GM21381 (cell line): ENCODE data around the gene ONECUT2.
"Not testable (repeated sequence)": the region's sequence is repeated elsewhere in the genome, so short reads cannot be mapped to it uniquely, and the experiment has no call there.

Experiments
- ATAC-seq: cut with Tn5 transposase; IDR thresholded peaks from one replicate; pipeline ENCODE4 v1.9.1; 2021; ENCODE audit warnings: mild to moderate bottlenecking, moderate library complexity; ENCODE audit not compliant: unreplicated experiment

ONECUT2 gene

GRCh38 chr18:57445488-57446319 is 10.5 kb downstream of the ONECUT2 start:
- ATAC-seq, result no peak

- ATAC-seq, result no peak
Measured at GRCh38 chr18:57446322-57446721, 11.1 kb downstream of the ONECUT2 start.

- ATAC-seq, result no peak
Measured at GRCh38 chr18:57447154-57447621, 12.0 kb downstream of the ONECUT2 start.

- ATAC-seq, result no peak
Measured at GRCh38 chr18:57455576-57456129, 20.5 kb downstream of the ONECUT2 start.

- no peak for ATAC-seq
Measured at GRCh38 chr18:57461652-57462269, 26.6 kb downstream of the ONECUT2 start.

GRCh38 chr18:57466307-57466706 is 31.1 kb downstream of the ONECUT2 start:
- ATAC-seq, result no peak

GRCh38 chr18:57466745-57467409 is 31.7 kb downstream of the ONECUT2 start:
- no peak for ATAC-seq

GRCh38 chr18:57469884-57470283 is 34.7 kb downstream of the ONECUT2 start:
- ATAC-seq, result no peak

- no peak for ATAC-seq
Measured at GRCh38 chr18:57475408-57475807, 40.2 kb downstream of the ONECUT2 start.

GRCh38 chr18:57475903-57476302 is 40.7 kb downstream of the ONECUT2 start:
- no peak for ATAC-seq

GRCh38 chr18:57480733-57481132 is 45.6 kb downstream of the ONECUT2 start:
- ATAC-seq, result no peak

GRCh38 chr18:57497372-57498294 is 62.5 kb downstream of the ONECUT2 start:
- ATAC-seq, result no peak

- no peak for ATAC-seq
Measured at GRCh38 chr18:57498682-57499256, 63.6 kb downstream of the ONECUT2 start.

GRCh38 chr18:57502624-57503023 is 67.5 kb downstream of the ONECUT2 start:
- no peak for ATAC-seq

- ATAC-seq, result no peak
Measured at GRCh38 chr18:57505231-57505630, 70.1 kb downstream of the ONECUT2 start.

GRCh38 chr18:57516056-57516455 is 80.9 kb downstream of the ONECUT2 start:
- no peak for ATAC-seq

GRCh38 chr18:57518533-57518932 is 83.4 kb downstream of the ONECUT2 start:
- ATAC-seq, result no peak

GRCh38 chr18:57519668-57520424 is 84.7 kb downstream of the ONECUT2 start:
- ATAC-seq, result no peak

GRCh38 chr18:57522348-57522747 is 87.2 kb downstream of the ONECUT2 start:
- not testable (repeated sequence) for ATAC-seq
